Measurements from ENCODE around the gene PREX1. TPM values are rescaled to one million over a fixed set of nuclear protein-coding genes. Genes with fewer than 3 reads are reported as not detected.

Gene PREX1
- total RNA-seq, 2 donors from 2014 or later, result 7.4 to 37.9 TPM

GRCh38 chr20:48735112-48735511 lies 92.7 kb downstream of the PREX1 start:
- intact Hi-C loops (cut with DNase I), result no loop called here
- DNase-seq (ENCODE audit: low spot score), result no peak
- TF ChIP-seq CTCF (IDR thresholded peaks at IDR 0.05) (no peak), POLR2A (IDR thresholded peaks at IDR 0.05) (no peak), POLR2AphosphoS5 (IDR thresholded peaks at IDR 0.05) (no peak)
- H3K27ac ChIP-seq, result no peak overlapping the region
- H3K4me1 ChIP-seq (replicated peaks), result no peaks in the 10 kb centered on the region
- no peak overlapping the region for H3K4me3 ChIP-seq
- 87% methylated on average over 5 of the region's 5 CpGs for WGBS
- H3K36me3 ChIP-seq, result no peaks in the 10 kb centered on the region
- no peaks in the 10 kb centered on the region for H3K27me3 ChIP-seq (replicated peaks; ENCODE audit: insufficient read depth)
- no peaks in the 10 kb centered on the region for H3K9me3 ChIP-seq

GRCh38 chr20:48734104-48734749 lies 93.6 kb downstream of the PREX1 start:
- Histone ChIP-seq H3K27ac (no peak overlapping the region), H3K36me3 (no peaks in the 10 kb centered on the region), H3K4me1 (replicated peaks) (no peaks in the 10 kb centered on the region), H3K4me3 (no peak overlapping the region), H3K9me3 (no peaks in the 10 kb centered on the region), H3K27me3 (replicated peaks; ENCODE audit: insufficient read depth) (no peaks in the 10 kb centered on the region)
- intact Hi-C loops (cut with DNase I), result no loop called here
- no peak for TF ChIP-seq POLR2A (IDR thresholded peaks at IDR 0.05)
- no peak for TF ChIP-seq POLR2AphosphoS5 (IDR thresholded peaks at IDR 0.05)
- no peak for TF ChIP-seq CTCF (IDR thresholded peaks at IDR 0.05)
- no peak for DNase-seq (ENCODE audit: low spot score)
- 94% methylated on average over 10 of the region's 10 CpGs for WGBS

- H3K27ac ChIP-seq, result no peak overlapping the region
- no peak for DNase-seq (ENCODE audit: low spot score)
- no peaks in the 10 kb centered on the region for H3K27me3 ChIP-seq (replicated peaks; ENCODE audit: insufficient read depth)
- H3K36me3 ChIP-seq, result no peaks in the 10 kb centered on the region
- no peak overlapping the region for H3K4me3 ChIP-seq
- no peaks in the 10 kb centered on the region for H3K4me1 ChIP-seq (replicated peaks)
- no peak for TF ChIP-seq POLR2AphosphoS5 (IDR thresholded peaks at IDR 0.05)
- no peak for TF ChIP-seq POLR2A (IDR thresholded peaks at IDR 0.05)
- TF ChIP-seq CTCF (IDR thresholded peaks at IDR 0.05), result no peak
- 80% methylated on average over 3 of the region's 3 CpGs for WGBS
- intact Hi-C loops (cut with DNase I), result no loop called here
- no peaks in the 10 kb centered on the region for H3K9me3 ChIP-seq
These were observed 94.5 kb downstream of the PREX1 start for GRCh38 chr20:48733296-48733790.

GRCh38 chr20:48732081-48732829 lies 95.5 kb downstream of the PREX1 start:
- TF ChIP-seq POLR2AphosphoS5 (IDR thresholded peaks at IDR 0.05), result no peak
- TF ChIP-seq CTCF (IDR thresholded peaks at IDR 0.05), result no peak
- no peak for TF ChIP-seq POLR2A (IDR thresholded peaks at IDR 0.05)
- Histone ChIP-seq H3K4me3 (no peak overlapping the region), H3K36me3 (no peaks in the 10 kb centered on the region), H3K4me1 (replicated peaks) (no peaks in the 10 kb centered on the region), H3K27me3 (replicated peaks; ENCODE audit: insufficient read depth) (no peaks in the 10 kb centered on the region), H3K9me3 (no peaks in the 10 kb centered on the region), H3K27ac (no peak overlapping the region)
- WGBS, result 24% methylated on average over 12 of the region's 12 CpGs
- intact Hi-C loops (cut with DNase I), result no loop called here
- DNase-seq (ENCODE audit: low spot score), result peak; percentile 21

Data from prostate gland (tissue), 2 donors.